HG03064 (cell line): Measurements from ENCODE around the gene CAMTA1.

Source experiments
- ATAC-seq: cut with Tn5 transposase; IDR thresholded peaks from one replicate; pipeline ENCODE4 v1.9.1; 2021; ENCODE audit warnings: low read depth; ENCODE audit not compliant: unreplicated experiment

CAMTA1 gene

GRCh38 chr1:7491109-7491817 is 706.0 kb downstream of the CAMTA1 start:
- ATAC-seq: no peak

GRCh38 chr1:7491818-7492173 is 706.5 kb downstream of the CAMTA1 start:
- ATAC-seq: no peak

GRCh38 chr1:7493711-7494454 is 708.6 kb downstream of the CAMTA1 start:
- ATAC-seq: no peak

DNA sequence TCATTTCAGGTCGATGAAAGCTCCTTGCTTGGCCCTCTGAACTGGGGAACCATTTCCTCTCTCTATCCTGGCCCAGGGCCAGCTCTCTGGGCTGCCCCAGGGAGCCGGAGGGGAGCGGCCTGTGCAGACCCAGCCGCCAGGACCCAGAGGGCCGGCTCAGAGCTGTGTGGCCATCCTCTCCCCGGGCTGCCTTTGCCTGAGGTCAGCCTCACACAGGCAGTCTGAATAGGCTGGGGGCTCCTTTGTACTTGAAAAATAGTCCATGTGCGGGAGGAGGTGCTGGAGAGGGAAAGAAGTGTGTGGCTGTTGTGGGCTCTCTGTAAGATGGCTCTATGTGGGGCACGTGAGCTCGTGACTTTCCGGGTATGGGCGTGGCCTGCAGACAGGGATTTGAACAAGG is 710.7 kb downstream of the CAMTA1 start:
- ATAC-seq: no peak

- ATAC-seq: no peak
These were observed 711.9 kb downstream of the CAMTA1 start for GRCh38 chr1:7497107-7497637.

DNA sequence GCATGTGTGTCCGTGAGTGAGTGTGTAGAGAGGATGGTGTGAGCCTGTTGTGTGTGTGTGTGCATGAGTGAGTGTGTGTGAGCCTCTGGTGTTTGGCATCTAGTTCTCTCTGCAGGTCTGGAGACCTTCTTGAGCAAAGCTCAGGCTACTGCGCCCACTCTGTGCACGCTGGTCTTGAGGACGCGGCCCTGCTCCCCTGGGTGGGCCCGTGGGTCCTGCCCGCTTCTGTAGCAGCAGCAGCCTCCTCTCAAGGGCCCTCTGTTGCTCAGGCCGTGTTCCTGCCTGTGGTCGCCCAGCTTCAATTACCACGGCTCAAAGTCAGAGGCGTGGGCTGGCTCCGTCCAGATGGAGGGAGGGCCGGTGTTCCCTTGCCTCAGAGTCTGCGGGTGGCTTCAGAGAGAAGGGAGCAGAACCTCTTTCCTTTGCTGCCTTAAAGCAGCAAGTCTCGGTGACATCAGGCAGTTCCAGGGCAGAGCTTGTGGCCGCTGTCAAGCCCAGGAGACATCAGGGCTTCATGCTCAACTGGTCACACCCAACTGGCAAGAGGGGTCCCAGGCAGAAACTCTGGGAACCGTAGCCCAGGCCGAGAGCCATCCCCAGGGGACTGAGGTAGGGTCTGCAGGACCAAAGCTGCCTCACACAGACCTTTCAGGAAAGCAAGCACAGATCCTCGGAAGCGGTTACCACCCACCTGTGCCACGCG is 715.3 kb downstream of the CAMTA1 start:
- ATAC-seq: no peak

GRCh38 chr1:7501084-7501491 is 715.8 kb downstream of the CAMTA1 start:
- no peak for ATAC-seq

GRCh38 chr1:7501723-7502603 is 716.7 kb downstream of the CAMTA1 start:
- ATAC-seq: no peak

GRCh38 chr1:7503691-7504437 is 718.6 kb downstream of the CAMTA1 start:
- ATAC-seq: no peak

GRCh38 chr1:7504438-7504720 is 719.1 kb downstream of the CAMTA1 start:
- no peak for ATAC-seq

DNA sequence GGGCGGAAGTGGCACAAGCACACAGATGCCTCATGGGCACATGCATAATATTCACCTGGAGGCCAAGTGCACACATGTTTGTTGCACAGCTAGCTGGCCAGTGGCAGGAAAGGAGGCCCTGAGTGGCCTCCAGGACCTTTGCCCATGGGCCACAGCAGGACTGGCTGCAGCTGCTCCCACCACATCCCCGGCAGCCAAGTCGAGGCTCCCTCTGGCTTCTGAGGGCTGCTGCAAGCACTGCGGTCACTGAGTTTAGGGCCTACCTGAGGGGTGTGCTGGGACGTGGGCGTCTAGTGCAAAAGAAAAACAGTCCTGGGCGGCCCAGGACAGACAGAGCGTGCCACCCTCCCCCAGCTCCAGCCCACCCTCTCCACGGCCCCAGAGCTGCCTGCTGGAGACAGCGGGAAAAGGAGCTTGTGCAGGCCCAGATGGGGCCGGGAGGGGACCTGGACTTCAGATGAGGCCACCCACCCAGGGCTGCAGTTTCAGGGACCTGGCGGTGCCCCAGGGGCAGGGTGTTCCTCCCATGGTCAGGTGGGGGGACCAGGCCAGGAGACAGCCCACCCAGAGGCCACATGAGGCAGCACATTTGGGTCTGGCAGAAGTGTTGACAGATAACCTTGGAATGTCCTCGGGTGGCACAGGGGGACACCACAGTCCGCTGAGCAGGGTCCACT is 720.0 kb downstream of the CAMTA1 start:
- no peak for ATAC-seq

DNA sequence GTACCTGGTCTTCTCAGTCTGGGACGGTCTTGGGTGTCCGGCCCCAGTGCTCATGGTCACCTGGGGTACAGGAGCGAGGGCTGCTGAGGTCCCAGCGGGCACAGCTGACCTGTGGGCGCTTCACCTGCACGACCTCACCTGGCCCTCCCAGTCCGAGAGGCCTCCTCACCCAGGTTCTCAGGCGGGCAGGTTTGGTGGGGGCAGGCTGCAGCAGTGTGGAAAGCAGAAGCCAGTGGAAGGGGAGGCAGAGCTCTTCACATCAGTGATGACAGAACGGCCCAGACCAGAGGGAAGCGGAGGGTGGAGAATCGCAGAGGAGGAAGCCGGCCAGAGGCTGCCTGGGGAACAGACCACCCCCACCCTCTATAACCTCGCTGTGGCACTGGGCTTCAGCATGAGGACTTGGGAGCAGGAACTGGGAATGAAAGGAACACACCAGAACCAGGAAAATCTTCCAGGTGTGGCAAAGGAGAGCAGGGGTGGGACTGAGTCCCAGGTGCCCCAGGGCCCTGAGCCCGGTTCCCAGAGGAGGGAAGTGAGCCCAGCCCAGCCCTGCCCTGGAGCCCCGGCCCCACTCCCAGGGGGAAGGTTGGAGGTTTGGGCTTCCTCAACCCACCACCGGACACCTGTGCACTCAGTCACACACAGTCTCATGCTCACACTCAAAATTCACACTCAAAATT is 720.7 kb downstream of the CAMTA1 start:
- no peak for ATAC-seq

DNA sequence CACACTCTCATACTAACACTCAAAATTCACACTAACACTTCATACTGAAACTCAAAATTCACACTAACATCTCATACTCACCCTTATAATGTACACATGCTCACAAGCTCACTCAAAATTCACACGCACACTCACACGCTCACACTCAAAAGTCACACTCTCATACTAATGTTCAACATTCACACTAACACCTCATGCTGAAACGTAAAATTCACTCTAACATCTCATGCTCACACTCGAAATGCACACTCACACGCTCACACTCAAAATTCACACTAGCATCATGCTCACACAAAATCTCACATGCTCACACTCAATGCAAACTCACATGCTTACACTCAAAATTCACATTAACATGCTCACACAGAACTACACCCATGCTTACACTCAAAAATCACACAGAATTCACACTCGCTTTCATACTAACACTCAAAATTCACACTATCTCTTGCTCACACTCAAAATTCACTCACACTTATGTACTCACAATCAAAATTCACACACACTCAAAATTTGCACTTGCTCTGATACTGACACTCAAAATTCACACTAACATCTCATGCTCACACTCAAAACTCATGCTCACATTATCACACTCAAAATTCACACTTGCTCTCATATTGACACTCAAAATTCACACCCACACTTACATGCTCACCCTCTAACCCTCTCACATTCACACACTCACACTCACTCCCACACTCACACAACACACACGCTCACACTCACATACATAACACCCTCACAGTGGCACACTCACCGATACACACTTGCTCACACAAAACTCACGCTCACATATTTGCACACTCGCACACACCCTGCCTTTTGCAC is 721.4 kb downstream of the CAMTA1 start:
- ATAC-seq: no peak

GRCh38 chr1:7507285-7508019 is 722.2 kb downstream of the CAMTA1 start:
- ATAC-seq: no peak

GRCh38 chr1:7508052-7508933 is 723.0 kb downstream of the CAMTA1 start:
- no peak for ATAC-seq

DNA sequence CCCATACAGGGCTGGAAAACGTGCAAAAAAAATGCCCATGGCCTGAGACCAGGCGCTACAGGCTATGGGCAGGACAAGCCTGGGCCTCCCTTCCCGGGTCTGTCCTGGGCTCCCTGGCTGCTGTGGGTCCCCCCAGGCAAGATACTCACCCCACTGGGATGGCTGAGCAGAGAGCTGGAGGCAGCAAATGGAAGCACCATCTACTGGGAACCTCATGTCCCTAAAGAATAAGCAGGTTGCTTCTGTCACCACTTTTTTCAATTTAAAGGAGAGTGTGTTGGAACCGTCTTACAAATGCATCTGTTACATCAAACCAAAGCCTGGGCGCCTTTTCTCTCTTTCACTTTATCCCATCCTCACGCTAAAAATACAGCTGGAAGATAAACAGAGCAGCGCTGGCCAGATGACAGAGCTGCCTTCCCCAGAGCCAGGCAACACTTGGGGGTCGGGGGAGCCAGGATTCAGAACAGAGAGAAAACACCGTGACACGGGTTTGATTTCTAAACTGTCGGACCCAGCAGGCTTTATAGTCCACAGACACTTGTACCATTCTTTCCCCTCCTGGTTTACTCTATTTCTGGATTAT is 723.8 kb downstream of the CAMTA1 start:
- no peak for ATAC-seq
